ENCODE results near the gene SLC12A6. TPM values are rescaled to one million over a fixed set of nuclear protein-coding genes. Genes with fewer than 3 reads are reported as not detected.
A peak's percentile ranks its signal among the peaks of the same experiment; 100 is the strongest.

SLC12A6 gene
- total RNA-seq, 2 experiments from 2014 or later = 11.5 to 14.9 TPM

DNA sequence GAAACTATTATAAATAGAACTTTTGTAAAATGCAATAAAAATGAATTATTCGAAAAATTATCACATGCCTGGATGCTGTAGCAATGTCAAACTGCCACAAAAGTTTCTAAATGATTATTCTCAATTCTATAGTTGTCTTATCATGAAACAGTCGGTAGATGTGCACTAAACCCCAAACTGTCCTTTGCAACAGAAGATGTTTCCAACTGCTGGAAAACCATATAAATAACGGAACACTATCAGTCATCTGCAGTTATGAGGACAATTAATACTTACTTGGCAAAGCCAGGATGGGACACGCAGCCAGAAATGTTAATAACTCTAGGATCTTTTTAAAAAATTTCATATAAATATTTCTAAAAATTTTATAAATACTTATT lies 95.3 kb downstream of the SLC12A6 start:
- no peaks in the 10 kb centered on the region for H3K9me3 ChIP-seq (ENCODE audit: low read length)
- no peak for DNase-seq (ENCODE audit: low spot score)
- CTCF ChIA-PET (ENCODE audit: unreplicated experiment) = no interaction called here
- POLR2A ChIA-PET = interaction anchor here (0.6 to 2.2 kb wide), 4 partner anchors 22 to 691 kb away, joined by 3 to 6 read pairs (median 3); no protein-coding TSS in a partner anchor
- no peak overlapping the region for H3K4me3 ChIP-seq (ENCODE audit: low read depth, low read length, poor library complexity, severe bottlenecking)
- no peak overlapping the region for H2AFZ ChIP-seq (ENCODE audit: low read length)
- no peaks in the 10 kb centered on the region for H4K20me1 ChIP-seq (ENCODE audit: insufficient read depth, low read length)
- no peaks in the 10 kb centered on the region for H3K9me2 ChIP-seq (ENCODE audit: insufficient read depth, low read length)
- no TSS peak for BruUV-seq (replicated peaks)
- no peaks in the 10 kb centered on the region for H3K79me2 ChIP-seq (ENCODE audit: insufficient read depth, low read depth, low read length)
- no peaks in the 10 kb centered on the region for H3K4me1 ChIP-seq (ENCODE audit: insufficient read depth, low read length, poor library complexity, severe bottlenecking)
- intact Hi-C loops (cut with micrococcal nuclease; ENCODE audit: unreplicated experiment) = loop anchor here (5.0 kb wide), 1 partner anchor 130 kb away; no protein-coding TSS in a partner anchor
- H3K36me3 ChIP-seq (ENCODE audit: insufficient read depth, low read length) = no peaks in the 10 kb centered on the region
- H3K4me2 ChIP-seq (ENCODE audit: low read length) = no peak overlapping the region
- TF ChIP-seq EZH2phosphoT487 (IDR thresholded peaks at IDR 0.05; ENCODE audit: borderline replicate concordance, low read depth, low read length) (no peak), CTCF (conservative IDR thresholded peaks at IDR 0.05; ENCODE audit: low read length) (no peak)
- H3K27ac ChIP-seq (ENCODE audit: low read depth, low read length, poor library complexity, severe bottlenecking) = no peak overlapping the region

DNA sequence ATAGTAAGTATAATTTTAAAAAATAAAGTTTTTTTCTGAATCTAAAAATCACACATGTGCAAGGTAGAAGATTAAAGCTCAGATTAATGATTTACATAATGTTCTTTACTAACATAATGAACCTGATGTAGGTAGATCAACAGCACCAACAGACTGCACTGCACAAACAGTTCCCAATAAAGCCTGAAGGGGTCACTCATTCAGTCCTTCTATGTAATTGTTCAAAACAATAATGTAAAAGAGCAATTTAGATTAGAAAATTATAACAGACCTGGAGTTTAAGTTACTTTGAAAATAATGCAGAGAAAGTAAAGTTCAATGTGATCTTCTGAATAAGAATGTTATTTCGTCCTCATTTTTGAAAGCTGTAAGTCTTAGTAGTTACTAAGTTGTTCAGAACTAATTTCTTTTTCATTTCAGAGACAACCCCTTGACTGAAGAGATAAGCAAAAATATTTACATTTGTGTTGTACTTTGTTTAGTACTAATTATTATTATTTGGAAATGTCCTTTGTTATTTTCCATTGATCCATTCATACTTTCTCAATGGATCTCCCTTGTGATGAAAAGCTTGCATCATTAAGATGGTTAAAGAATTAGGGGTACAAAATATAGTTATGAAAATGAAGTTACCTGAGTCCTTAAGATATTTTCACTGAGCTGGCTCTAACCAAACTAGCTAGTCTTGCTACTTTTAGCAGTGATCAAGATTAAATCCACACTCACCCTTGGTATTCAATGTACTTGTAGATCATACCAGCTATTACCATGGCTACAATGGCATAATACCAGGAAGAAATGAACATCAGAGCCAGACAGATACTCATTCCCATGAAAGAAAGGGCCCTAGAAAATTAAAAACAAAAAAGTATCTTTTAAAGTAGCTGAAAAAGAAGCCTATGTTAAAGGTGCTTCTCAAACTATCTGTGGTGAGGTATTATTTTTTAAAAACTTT lies 95.9 kb downstream of the SLC12A6 start:
- Histone ChIP-seq H2AFZ (ENCODE audit: low read length) (no peak overlapping the region), H3K4me1 (ENCODE audit: insufficient read depth, low read length, poor library complexity, severe bottlenecking) (no peaks in the 10 kb centered on the region), H3K9me3 (ENCODE audit: low read length) (no peaks in the 10 kb centered on the region), H3K4me2 (ENCODE audit: low read length) (no peak overlapping the region), H3K27ac (ENCODE audit: low read depth, low read length, poor library complexity, severe bottlenecking) (no peak overlapping the region), H3K9me2 (ENCODE audit: insufficient read depth, low read length) (no peaks in the 10 kb centered on the region), H3K4me3 (ENCODE audit: low read depth, low read length, poor library complexity, severe bottlenecking) (no peak overlapping the region), H3K79me2 (ENCODE audit: insufficient read depth, low read depth, low read length) (no peaks in the 10 kb centered on the region), H3K36me3 (ENCODE audit: insufficient read depth, low read length) (no peaks in the 10 kb centered on the region), H4K20me1 (ENCODE audit: insufficient read depth, low read length) (no peaks in the 10 kb centered on the region)
- POLR2A ChIA-PET = interaction anchor here (0.6 to 2.2 kb wide), 5 partner anchors 17 to 692 kb away, joined by 3 to 6 read pairs (median 3); partner anchors contain the start of gene EMC4
- TF ChIP-seq CTCF (conservative IDR thresholded peaks at IDR 0.05; ENCODE audit: low read length) = peak; percentile 88
- TF ChIP-seq EZH2phosphoT487 (IDR thresholded peaks at IDR 0.05; ENCODE audit: borderline replicate concordance, low read depth, low read length) = no peak
- no TSS peak for BruUV-seq (replicated peaks)
- intact Hi-C loops (cut with micrococcal nuclease; ENCODE audit: unreplicated experiment) = loop anchor here (5.0 kb wide), 1 partner anchor 131 kb away; no protein-coding TSS in a partner anchor
- peak; percentile 57 for DNase-seq (ENCODE audit: low spot score)
- CTCF ChIA-PET (ENCODE audit: unreplicated experiment) = no interaction called here
